HG03575 (cell line): ENCODE measurements around the gene PLEKHA8.

Source experiments
- ATAC-seq: cut with Tn5 transposase; IDR thresholded peaks from one replicate; pipeline ENCODE4 v1.9.1; 2021; ENCODE audit not compliant: unreplicated experiment, insufficient number of reproducible peaks, low FRiP score; ENCODE audit errors: extremely low read depth

The PLEKHA8 gene

DNA sequence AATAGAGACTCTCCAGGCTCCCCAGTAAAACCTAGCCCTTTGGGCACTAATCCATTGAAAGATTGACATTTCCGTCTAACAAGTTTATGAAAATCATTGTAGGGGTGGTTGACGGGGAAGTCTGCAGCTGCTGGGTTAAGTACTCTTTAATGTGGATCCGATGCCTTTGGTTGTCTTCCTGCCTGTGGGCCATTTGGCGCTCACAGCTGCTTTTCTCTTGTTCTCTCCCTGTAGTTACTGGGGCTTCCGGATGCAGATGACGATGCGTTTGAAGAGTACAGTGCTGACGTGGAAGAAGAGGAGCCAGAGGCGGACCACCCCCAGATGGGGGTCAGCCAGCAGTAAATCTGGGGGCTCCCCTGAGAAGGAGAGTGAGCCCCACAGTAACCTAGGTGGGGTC is 129.0 kb downstream of the PLEKHA8 start:
- ATAC-seq: no peak

DNA sequence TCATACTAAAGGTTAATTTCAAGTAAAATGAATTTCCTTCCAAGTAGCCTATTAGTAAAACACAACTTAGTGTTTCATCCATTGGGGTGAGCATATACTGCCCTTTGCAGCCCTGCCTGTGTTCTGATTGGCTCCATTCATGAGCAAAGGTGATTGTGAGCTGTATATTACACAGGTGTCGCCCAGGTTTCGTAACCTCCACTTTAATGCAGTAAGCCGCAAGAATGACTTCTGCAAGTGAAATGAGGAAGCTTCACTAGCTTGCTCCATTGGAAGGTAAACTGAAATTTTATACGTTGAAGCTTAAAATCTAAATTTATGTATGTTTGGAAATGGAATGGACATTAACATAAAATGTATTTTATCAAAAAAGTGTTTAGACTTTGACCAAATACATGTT is 131.0 kb downstream of the PLEKHA8 start:
- ATAC-seq: no peak

DNA sequence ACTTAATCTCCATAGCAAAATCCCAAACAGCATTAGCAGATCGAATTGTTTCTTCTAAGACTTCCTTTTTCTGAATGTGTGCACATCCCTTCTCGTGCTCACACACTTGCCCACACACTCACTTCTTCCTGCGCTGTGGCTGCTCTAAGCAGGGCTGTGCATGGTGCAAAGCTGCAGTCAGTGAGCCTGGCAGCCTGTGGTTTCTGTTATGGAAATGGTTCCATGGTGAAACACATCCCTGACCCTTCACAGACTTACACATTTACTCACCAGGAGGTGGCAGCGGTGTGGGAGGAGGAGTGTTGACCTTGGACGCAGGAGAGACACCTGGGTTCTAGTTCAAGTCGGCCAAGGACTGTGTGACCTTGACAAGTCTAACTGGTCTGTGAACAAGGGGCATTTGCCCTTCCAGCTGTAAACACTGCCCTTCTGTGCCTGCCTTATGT is 131.5 kb downstream of the PLEKHA8 start:
- no peak for ATAC-seq

DNA sequence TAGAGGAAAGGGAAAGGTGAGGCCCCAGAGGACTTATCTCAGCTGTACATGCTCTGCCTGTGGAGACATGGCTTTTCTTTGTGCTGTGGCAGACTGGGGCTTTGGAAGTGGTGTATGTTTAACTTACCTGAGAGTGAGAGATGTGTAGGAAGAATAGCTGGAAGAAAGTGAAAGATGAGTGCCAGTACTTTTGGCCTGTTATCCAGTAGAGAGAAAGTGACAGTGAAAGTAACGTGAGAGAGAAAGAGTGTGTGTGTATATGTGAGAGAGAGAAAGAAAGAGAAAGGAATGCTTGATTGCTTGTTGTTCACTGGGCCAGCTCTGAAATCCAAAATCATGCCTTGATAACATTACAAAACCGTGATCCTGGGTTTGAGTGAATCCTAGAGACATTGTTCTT is 132.1 kb downstream of the PLEKHA8 start:
- ATAC-seq: no peak

DNA sequence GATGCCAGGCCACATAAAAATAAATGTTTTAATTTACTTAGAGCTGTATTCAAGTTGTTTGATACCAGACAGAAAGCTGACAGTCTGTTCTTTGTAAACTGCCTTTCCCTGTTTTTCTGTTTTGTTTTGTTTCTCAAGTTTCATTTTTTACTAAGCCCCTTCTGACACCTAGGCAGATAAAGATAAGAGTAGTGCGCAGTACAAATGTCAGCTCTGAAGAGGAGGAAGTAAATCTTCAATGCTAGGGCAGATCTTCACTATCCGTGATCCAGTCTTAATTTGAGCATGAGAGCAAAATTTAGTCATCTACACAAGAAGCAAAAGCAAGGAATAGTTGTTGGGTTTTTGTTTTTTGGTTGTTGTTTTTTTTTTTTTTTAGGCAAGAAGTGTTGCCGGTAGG is 133.9 kb downstream of the PLEKHA8 start:
- no peak for ATAC-seq

DNA sequence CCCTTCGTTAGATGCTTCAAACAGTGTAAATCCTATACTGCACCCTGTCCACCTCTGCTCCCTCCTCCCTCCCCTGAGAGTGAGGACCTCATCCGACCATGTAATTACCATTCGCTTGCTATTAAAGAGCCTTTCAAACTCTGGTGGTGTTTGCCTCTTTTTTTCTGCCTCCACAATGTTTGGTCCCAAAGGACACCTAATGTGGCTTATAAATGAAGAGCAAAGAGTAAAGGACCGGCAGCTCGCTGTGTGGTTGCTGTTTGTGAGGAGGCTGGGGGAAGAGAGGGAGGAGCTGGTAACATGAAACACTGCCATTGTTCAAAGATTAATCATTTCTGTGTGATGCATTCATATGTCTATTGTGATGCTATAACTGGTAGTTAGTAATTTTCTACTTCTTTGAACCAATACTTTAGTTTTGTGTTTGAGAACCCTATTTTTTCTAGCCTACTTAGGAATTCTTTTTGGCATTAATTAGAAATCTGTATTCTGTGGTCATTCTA is 134.5 kb downstream of the PLEKHA8 start:
- no peak for ATAC-seq

DNA sequence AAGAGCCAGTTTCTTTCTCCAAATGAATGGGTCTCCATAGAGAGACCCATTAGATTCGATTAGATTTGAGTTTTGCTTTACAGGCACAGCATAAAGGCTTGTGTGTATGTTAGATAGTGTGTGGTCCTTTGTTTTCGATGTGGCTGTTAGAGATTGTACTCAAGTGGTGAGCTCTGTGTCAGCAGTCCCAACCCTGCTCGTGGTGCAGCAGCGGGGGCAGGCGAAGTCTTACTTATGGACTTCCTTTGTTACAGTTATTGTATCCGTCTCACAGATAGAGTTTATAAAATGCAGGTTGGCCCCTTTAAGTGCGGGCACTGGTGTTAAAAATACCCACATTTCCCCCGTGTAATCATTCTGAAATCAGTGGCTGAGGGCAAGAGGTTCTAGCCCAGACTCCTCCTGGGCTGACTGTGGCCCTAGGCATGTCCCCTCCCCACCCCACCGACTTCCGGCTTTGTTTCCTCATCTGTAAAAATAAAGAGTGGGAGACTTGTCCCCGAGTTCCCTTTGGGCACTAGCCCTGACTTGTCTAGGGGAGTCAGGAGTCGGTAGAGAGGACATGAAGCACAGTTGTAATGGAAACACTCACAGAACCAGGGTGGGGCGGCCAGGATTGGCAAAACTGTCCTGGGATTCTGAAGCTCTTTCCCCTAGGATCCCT is 135.2 kb downstream of the PLEKHA8 start:
- ATAC-seq: no peak

DNA sequence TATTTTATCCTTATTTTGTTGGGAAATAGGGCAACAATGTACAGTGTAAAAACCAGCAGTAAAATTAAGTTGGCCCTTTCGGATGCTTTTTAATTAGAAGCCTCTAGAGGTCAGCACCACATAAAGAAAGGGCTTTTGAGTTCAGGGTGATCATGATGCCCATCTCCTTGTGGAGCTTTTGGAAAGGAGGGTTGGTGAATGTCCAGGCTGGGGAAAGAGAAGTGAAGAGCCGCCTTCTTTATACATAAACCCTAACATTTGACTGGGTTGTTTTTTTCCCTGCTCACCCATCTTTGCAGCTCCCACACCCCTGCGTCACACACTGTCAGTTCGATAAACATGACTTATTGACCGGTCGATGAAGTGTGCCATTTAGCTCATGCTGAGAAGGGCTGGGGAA is 136.4 kb downstream of the PLEKHA8 start:
- ATAC-seq: no peak

DNA sequence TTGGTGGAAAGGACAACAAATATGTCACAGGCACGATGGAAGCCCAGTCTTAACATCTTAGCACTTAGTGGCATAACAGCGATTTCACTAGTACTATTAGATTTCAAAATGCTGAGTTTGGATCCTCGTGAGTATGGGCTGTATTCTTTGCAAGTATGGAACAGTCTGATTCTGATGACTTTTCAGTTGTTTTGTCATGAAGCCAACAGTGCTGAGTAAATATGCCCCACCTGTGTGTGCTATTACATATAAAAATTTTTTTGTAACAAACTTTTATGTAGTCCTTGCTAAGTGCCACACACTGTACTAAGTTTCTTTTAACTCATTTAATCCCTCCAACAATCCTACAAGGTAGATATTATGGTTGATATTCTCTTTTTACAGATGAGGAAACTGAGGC is 137.4 kb downstream of the PLEKHA8 start:
- ATAC-seq: no peak

DNA sequence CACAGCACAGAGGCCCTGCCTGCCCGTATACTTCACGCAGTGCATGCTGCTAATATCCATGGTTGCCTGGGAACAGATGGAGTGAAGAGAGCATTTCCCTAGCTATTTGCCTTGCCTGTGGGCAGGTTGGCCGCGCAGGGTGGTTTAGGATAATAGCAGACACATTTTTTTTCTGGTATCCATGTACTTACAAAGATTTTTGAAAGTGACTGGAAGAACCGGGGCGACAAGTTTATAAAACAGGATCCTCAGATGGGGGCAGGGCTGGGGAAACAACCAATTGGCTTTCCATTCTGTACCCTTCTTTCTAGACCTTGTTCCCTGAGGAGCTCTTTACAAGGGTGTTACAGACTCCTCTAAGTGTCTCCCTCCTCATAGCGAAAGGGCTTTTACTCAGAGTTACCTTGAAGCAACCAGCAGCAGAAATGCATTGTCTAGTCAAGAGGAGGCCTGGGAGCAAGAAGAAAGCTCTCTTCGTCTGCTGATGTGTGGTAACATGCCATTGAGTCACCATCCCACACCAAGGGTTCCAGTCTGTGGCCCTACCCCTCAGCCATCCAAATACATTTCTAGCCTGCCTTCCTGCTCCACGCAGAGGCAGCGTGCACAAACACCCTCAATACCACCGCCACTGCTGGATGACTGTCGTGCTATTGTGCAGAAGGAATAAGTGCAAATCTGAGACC is 138.1 kb downstream of the PLEKHA8 start:
- no peak for ATAC-seq

DNA sequence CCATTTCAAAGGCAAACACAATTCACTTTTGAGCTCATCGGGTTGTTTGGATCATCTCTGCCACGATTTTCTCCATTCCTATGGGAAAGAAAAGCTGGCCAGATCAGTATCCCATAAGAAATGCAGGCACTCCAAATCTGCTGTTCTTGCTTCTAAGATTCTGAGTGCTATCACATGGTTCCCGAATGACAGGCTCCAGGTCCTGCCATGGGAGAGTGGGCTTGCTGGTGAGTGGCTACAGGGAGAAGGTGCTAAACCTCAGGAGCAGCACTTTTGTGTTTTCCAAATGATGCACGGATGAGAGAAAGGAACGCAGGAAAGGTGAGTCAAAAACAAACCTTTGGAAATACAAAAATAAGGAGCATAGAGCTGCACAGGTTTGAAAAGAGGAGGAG is 138.6 kb downstream of the PLEKHA8 start:
- ATAC-seq: no peak

DNA sequence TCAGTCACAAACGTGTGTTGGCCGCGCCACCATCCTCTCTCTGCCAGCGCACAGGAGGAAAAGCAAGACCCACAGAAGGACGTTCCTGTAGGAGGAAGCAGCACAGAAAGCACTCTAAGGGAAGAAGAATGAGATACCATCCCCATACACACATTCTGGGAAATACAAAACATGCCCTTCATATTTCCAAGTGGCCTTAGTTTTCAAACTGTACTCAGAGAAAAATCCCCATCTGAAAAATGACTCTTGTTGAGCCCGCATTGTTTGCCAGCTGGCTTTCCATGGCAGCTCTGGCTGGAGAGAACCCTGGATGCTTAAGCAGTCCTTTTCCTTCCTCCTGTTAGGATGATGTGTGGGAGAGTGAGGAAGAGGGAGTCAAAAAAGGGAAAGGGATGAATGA is 139.7 kb downstream of the PLEKHA8 start:
- no peak for ATAC-seq

DNA sequence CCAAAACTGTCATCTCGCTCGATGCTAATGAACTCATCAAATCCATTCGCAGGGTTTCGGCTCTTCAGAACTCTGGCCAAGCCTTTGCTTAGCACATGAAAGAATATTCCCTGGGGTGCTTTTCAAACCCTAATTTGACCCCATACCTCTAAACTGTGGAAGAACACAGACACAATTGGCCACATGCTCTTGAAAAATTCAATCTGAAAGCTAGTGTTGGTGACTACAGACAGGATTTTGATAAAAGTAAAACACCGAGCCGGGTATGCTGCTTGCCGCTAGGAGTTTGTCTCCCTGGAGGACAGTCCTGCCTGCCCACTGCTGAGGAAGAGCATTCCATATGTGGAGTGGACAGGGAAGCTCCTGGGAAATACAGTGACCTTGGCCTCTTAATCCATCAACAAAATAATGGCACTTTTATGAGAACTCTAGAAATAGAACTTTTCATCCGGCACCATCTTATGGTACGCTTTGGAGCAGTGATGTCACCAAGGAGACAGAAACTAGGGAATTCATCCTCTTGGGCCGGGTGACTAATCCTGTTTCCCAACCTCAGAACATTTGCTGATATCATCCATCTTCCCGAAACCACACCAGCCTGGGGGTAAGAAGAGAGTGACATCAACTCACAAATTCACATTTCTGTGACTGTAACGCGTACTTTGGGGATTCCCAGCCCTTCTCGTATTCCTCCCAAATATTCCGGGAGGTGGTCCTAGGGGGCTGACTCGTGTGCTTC is 140.8 kb downstream of the PLEKHA8 start:
- ATAC-seq: no peak

DNA sequence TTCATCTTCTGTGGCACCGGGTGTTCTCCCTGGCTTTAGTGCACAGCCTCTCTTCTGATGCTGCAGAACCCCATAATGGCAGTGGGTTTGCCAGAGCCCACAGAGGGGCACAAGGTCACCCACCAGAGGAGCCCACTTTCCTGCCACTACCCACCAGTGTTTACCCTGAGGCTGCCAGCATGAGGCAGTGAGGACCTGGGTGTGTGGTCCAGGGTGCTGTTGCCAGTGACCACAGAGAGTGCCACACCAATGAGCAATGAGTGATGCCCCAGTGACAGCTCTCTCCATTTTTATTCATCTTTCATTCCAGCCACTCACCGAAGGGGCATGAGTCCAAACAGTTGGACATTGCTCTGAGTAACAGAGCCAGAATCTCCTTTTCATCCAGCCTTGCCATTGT is 141.4 kb downstream of the PLEKHA8 start:
- ATAC-seq: no peak

DNA sequence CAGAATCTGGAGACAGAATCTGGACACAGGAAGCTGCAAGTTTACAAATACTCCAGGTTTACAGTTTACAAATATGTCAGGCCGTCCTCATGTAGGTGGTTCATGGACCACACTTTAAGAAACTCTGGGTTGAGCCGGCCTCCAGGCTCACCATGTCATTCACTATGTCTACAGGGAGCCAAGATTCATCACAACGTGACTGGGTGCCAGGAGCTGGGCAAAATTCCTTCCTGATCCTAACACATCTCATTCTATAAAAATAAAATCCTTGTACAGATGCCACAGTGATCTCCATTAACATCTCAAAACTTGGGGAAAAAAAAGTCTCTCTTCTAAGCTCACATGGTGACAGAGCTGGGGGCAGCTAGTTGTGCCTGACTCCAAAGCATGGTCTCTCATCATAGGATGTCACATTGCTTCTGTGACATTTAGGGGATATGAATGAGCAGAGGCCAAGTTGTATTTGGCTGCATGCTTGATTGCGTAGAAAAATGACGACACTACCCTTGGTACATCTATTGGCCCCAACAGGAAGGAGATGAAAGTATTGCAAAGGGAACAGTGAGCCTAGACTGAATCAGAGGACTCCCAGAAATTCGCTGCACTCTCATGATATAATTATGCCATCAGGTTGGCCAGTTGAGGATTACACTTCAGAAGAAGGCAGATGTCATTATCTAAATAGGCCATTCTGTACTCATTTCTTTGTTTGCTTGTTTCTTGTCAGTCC is 142.4 kb downstream of the PLEKHA8 start:
- no peak for ATAC-seq

DNA sequence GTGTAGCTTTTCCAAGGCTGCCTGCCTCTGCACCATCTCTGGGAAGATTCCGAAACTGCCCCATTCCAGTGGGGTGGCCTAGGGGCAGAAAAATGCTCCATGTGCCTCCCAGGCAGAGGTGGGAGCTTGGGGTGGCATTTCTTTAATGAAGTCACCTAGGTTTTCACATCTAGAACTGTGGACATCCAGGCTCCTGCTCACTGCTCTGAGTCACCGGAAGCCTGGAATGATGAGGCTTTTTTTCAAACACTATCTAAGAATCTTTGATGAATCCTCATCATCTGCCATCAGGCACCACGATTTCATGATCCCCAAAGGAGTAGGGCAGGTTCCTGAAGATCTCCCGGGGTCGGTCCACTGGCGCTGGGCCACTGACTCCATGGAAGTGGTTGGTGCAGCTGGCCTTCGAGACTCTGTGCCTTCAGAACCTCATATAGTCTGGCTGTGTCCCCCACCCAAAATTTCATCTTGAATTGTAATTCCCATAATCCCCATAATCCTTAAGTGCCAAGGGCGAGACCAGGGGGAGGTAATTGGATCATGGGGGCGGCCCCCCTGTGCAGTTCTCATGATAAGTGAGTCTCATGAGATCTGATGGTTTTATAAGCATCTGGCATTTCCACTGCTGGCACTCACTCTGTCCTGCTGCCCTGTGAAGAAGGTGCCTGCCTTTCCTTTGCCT is 143.7 kb downstream of the PLEKHA8 start:
- ATAC-seq: no peak

DNA sequence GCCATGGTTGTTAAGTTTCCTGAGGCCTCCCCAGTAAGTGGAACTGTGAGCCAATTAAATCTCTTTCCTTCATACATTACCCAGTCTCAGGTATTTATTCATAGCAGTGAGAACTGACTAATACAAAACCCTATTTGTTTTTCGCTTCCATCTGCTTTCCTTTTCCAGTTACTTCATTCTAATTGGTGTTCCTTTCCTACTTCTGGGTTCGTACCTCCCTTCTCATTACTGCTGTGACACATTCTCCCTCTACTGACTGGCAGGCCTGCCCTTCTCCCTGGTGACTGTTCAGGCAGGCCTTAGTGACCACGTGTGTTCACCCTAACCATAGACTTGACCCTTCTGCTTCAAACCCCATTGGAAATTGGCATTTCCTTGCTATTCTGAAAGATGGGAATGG is 144.2 kb downstream of the PLEKHA8 start:
- ATAC-seq: no peak

DNA sequence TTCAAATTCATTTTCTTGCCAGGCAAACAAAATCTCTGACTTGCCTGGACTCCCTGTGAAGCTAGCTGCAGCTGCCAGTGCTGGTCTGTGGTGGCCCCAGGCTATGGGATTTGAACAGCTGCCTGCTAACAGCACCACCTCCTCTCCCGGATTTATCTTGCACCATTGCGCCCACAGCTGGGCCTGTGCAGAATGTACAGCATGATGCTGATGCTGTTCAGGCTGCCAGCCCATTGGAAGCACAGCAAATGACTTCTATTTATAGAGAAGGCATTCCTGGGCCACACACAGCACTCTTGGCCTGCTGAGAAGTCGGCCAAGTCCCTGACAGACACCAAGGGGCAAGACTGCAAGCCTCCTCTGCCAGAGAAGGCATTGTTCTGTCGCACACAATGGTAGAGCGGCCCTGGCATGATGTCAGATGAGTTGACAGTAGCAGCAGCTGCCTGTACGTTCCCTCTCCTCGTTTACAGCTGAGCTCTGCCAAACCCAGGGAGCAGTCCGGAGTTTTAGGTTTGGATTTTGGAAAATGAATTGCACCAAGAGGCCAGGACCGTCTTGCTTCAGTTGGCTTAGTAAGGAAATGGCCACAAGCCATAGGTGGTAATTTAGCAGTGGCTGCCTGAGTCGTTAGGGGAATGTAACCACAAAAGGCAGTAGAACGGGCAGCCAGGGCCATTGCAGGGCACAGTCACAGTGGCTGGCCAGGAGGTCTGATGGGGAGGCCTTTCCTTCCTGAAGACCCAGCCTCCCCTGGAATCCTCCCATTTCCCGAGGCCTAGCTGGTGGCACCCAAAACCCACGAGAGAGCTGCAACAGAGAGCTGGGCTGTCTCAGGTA is 145.1 kb downstream of the PLEKHA8 start:
- no peak for ATAC-seq
